HG03135 (cell line): ENCODE results near the gene DHRS3.
"Not testable (repeated sequence)": the region's sequence is repeated elsewhere in the genome, so short reads cannot be mapped to it uniquely, and the experiment has no call there.

Experiments used
- ATAC-seq: cut with Tn5 transposase; IDR thresholded peaks from one replicate; pipeline ENCODE4 v1.9.1; 2021; ENCODE audit warnings: mild to moderate bottlenecking, moderate library complexity; ENCODE audit not compliant: unreplicated experiment

DHRS3 gene

GRCh38 chr1:12617901-12618660 lies at the start of gene DHRS3:
Gene DHRS3 (minus strand): TSS chr1:12618210. CDS start chr1:12617348, 862 bp downstream.
- no peak for ATAC-seq

- no peak for ATAC-seq
Observed at GRCh38 chr1:12666141-12666735, 48.2 kb upstream of the DHRS3 start.

GRCh38 chr1:12665511-12665910 lies 47.5 kb upstream of the DHRS3 start:
- no peak for ATAC-seq

- ATAC-seq = no peak
Observed at GRCh38 chr1:12662556-12662955, 44.5 kb upstream of the DHRS3 start.

GRCh38 chr1:12661606-12662219 lies 43.7 kb upstream of the DHRS3 start:
- ATAC-seq = no peak

GRCh38 chr1:12658531-12659453 lies 40.8 kb upstream of the DHRS3 start:
- ATAC-seq = no peak

- ATAC-seq = not testable (repeated sequence)
Observed at GRCh38 chr1:12657885-12658512, 40.0 kb upstream of the DHRS3 start.

- ATAC-seq = no peak
Observed at GRCh38 chr1:12657060-12657884, 39.3 kb upstream of the DHRS3 start.

GRCh38 chr1:12656575-12656974 lies 38.6 kb upstream of the DHRS3 start:
- no peak for ATAC-seq

GRCh38 chr1:12654657-12655056 lies 36.6 kb upstream of the DHRS3 start:
- ATAC-seq = no peak

- no peak for ATAC-seq
Observed at GRCh38 chr1:12654004-12654567, 36.1 kb upstream of the DHRS3 start.

- no peak for ATAC-seq
Observed at GRCh38 chr1:12649971-12650421, 32.0 kb upstream of the DHRS3 start.

GRCh38 chr1:12648741-12649140 lies 30.7 kb upstream of the DHRS3 start:
- ATAC-seq = no peak

- ATAC-seq = not testable (repeated sequence)
Observed at GRCh38 chr1:12645401-12645800, 27.4 kb upstream of the DHRS3 start.

GRCh38 chr1:12644829-12645228 lies 26.8 kb upstream of the DHRS3 start:
- no peak for ATAC-seq

GRCh38 chr1:12644237-12644636 lies 26.2 kb upstream of the DHRS3 start:
- no peak for ATAC-seq

GRCh38 chr1:12643785-12644184 lies 25.8 kb upstream of the DHRS3 start, which contains the start of gene AADACL4:
Gene AADACL4 (plus strand): TSS chr1:12644085. CDS start chr1:12644547, 462 bp downstream.
- no peak for ATAC-seq

- no peak for ATAC-seq
Observed at GRCh38 chr1:12643079-12643478, 25.1 kb upstream of the DHRS3 start.

GRCh38 chr1:12640958-12641272 lies 22.9 kb upstream of the DHRS3 start:
- no peak for ATAC-seq
